ENCODE data around the gene DNAH9. TPM values are rescaled to one million over a fixed set of nuclear protein-coding genes. Genes with fewer than 3 reads are reported as not detected.
"Not testable (repeated sequence)": the region's sequence is repeated elsewhere in the genome, so short reads cannot be mapped to it uniquely, and the experiment has no call there.

Gene DNAH9
- total RNA-seq, 1 donor from 2014 or later: not detected

- no peak for DNase-seq
Measured at GRCh38 chr17:11921296-11921695, 323.0 kb downstream of the DNAH9 start.

GRCh38 chr17:11922638-11923037 lies 324.4 kb downstream of the DNAH9 start:
- DNase-seq: no peak

- DNase-seq: no peak
Measured at GRCh38 chr17:11924076-11924475, 325.8 kb downstream of the DNAH9 start.

- DNase-seq: peak; percentile 87
Measured at GRCh38 chr17:11925262-11926021, 327.2 kb downstream of the DNAH9 start.

- peak; percentile 26 for DNase-seq
Measured at GRCh38 chr17:11928436-11928835, 330.2 kb downstream of the DNAH9 start.

DNA sequence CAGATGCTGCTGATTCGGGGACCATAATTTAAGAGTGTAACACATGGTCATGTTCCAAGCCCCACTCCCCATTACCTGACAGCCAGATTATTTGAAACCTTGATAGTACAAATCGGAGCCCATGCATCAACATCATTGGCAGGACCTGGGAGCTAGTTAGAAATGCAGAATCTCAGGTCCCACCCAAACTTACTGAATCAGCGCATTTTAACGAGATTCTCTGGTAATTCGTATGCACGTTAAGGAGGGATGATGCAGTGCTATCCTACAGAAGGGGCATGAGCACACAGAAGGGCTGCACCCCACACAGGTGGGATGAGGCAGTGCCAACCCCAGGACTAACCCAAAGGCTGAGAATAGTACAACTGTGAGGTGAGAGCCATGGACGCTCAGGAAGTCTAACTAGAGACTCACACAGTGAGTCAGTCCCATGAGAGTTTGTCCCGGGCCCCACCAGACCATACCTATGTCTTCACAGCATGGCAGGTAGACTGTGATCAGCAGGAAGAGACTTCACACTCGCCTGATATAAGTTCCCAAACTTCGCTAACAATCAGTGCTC lies 334.1 kb downstream of the DNAH9 start:
- no peak for DNase-seq

DNA sequence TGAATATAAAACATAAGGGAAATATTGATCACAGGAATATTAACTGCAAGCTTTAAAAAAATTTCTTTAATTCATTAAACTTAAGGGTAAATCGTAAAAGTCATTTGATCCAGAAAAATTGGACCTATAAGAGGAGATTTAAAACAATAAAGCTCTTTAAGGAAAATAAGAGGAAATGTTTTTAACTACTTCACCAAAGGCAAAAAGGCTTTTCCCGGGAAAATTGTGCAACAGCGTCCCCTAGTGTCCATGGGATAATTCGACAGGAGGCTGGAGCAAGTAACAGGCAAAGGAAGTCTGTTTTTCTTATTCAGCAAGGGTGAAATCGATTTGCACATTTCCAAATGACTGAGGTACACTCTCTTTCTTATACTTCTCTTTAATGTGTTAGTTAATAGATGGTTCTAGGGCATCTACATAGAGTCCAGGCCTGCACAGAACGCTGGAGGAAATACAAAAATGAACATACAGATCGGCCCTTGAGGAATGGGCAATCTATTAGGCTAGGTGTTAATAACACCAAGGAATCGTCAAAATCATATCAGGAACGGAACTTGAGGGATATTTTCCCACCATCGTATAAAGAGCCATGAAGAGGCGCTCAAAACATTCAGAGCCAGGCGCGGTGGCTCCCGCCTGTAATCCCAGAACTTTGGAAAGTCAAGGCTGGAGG lies 337.6 kb downstream of the DNAH9 start:
- peak; percentile 84 for DNase-seq

DNA sequence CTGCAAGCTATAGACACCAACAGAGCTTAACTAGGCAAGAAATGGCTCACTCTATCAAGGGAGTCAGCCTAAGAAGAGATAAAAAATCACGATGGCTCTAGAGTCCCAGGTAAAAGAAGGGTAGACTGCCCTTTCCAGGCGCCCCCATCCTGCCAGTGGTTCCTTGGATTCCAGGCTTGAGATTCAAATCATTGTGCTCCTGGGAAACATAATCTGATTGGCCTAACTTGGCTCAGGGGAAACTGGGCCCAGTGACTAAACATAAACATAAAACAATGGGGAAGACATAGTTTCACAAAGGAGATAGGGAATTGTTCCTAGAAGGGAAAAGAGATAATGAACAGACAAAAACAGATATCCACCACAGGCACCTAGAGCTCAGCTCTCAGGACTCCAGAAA lies 342.6 kb downstream of the DNAH9 start:
- no peak for DNase-seq

GRCh38 chr17:11943086-11943485 lies 344.8 kb downstream of the DNAH9 start:
- not testable (repeated sequence) for DNase-seq

DNA sequence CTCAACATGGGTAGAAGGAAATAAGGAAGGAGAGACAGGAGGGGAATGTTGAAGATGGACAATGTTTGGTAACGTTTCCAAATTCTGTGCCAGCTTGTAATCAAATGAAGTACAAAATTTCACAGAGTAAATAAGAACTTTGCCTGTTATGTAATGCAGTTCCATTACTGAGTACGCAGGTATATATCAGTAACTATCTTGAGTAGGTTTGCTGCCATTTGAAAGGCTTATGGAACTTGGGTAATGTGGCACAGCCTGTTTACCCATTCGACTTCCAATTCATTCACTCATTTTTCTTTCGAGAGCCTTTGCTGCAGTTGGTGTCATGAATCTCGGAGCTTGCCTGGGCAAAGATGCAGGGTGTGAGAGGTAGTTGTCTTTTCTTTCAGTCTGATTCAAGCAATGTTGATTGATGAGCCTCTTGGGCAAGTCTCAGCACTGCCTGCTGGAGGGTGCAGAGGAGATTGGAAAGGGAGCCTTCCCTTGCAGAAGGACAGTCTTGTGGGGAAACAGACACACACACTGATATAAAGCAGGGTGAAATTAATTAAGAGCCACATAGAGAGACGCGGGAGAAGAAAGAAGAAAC lies 345.6 kb downstream of the DNAH9 start:
- DNase-seq: no peak

DNA sequence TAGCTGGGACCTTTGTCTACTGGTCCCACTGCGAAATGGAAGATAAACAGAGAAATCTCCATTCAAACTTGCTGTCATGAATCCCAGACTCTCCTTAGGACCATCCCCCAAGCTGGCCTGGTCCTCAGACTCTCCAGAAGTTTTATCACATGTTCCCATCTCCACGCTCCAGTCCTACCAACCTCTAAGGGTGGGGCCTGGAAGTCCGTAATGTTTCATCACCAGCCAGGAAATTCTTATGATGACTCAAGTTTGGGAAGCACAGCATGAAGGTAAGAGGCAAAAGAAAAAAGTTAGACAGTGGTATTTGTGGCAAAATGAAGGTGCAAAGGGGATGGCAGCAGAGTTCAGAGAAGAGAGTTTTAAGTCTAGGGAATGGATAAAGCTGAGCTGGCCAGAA lies 346.3 kb downstream of the DNAH9 start:
- DNase-seq: peak; percentile 16

DNA sequence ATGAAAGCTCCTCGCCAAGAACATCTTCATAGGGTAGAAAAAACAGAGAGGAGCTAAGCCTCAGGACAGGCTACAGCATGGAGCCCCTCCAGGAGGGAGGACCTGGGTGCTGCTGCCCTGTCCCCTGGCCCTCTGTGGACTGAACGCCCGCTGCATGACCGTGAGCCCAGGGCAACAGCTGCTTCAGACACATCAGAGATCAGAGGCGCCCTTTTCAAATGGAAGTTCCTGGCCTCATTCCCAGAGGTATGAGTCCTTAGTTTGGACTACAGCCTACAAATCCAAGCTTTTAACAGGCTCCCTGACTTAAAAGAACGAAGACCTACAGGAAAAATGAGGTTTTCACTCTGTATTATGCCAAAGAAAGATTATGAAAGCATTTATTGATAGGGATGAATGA lies 350.5 kb downstream of the DNAH9 start:
- DNase-seq: peak; percentile 32

- not testable (repeated sequence) for DNase-seq
Measured at GRCh38 chr17:11949571-11949970, 351.3 kb downstream of the DNAH9 start.

GRCh38 chr17:11950771-11951519 lies 352.7 kb downstream of the DNAH9 start:
- DNase-seq: no peak

- no peak for DNase-seq
Measured at GRCh38 chr17:11952610-11953009, 354.3 kb downstream of the DNAH9 start.

GRCh38 chr17:11953924-11954323 lies 355.7 kb downstream of the DNAH9 start:
- no peak for DNase-seq

DNA sequence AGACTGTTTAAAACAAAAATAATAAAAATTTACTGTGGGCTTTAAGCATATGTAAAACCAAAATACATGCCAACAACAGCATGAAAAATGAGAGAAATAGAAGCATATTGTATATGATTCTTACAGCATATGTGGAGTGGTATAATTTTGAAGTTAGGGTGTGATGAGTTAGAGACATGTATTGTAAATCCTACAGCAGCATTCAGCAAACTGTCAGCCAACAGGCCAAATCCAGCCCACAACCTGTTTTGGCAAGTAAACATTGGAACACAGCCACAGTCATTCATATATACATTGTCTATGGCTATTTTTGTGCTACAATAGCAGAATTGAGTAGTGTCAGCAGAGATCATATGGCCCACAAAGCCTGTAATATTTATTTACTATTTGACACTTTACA lies 356.7 kb downstream of the DNAH9 start:
- no peak for DNase-seq

- DNase-seq: no peak
Measured at GRCh38 chr17:11969565-11969964, 371.3 kb downstream of the DNAH9 start.

DNA sequence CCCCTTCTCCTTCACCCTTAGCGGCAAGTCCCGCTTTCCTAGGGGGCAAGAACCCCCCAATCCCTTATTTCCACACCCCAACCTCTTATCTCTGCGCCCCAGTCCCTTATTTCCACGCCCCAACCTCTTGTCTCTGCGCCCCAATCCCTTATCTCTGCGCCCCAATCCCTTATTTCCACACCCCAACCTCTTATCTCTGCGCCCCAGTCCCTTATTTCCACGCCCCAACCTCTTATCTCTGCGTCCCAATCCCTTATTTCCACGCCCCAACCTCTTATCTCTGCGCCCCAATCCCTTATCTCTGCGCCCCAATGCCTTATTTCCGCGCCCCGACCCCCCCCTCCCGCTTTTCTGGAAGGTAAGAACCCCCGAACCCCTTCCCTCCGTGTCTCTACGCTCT lies 374.5 kb downstream of the DNAH9 start:
- not testable (repeated sequence) for DNase-seq

- no peak for DNase-seq
Measured at GRCh38 chr17:11979795-11980194, 381.5 kb downstream of the DNAH9 start.

DNA sequence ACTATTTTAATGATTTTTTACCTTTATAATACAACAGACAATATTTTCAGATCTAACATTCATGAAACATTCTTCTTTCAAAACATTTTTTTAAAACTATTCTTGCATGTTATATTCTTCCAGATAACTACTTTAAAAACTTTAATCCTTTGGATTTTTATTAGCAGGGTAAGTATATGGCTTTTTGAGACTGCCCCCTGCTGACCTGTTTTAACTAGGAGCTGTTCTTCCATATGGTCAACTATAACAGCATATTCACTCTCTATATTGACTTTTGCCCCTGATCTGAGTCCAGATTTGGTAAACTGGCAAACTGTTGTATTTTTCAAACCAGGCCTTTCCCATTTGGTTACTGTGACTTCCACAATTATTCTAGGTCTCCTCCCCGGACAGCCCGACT lies 382.5 kb downstream of the DNAH9 start:
- peak; percentile 44 for DNase-seq

DNA sequence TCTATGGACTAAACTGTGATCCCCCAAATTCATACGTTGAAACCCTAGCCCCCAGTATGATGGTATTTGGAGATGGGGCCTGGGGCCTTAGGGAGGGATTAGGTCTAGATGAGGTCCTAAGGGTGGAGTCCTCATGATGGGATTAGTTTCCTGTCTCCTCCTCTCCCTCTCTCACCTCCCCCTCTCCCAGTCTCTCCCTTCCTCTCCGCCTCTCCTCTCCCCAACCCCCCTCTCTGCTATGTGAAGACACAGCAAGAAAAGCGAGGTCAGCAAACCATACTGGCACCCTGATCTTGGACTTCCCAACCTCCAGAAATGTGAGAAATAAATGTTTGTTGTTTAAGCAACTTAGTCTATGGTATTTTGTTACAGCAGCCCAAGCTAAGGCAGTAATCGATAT lies 383.6 kb downstream of the DNAH9 start:
- DNase-seq: no peak
